ENCODE results near the gene PKP4. TPM values are rescaled to one million over a fixed set of nuclear protein-coding genes. Genes with fewer than 3 reads are reported as not detected.
"Not testable (repeated sequence)": the region's sequence is repeated elsewhere in the genome, so short reads cannot be mapped to it uniquely, and the experiment has no call there.

The PKP4 gene
- total RNA-seq, 1 donor from 2014 or later, result 62.9 TPM

DNA sequence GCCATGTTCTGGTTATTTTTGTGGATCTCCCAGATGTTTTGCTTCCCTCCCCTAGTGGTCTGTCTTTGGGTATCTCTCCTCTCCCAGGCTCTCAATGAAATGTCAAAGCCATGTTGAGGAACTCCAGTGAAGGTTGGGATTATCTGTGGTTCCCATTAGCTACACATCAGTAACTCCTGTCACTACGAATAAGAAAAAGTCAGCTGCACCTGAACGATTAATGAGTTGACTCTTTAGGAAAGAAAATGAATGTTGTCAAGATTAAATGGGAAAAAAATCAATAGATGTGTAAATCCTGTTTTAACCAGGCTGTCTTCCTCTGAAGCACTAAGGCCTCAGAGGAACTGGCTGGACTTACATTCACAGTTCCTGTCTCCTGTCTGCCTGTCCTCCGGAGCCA is 244.3 kb downstream of the PKP4 start:
- peaks cover 14% of the 10 kb centered on the region for H3K4me1 Mint-ChIP-seq (ENCODE audit: low read depth)
- peak overlapping the region; percentile 14 for H3K27ac Mint-ChIP-seq
- peaks cover 27% of the 10 kb centered on the region for H3K9me3 Mint-ChIP-seq (ENCODE audit: low read depth)
- H3K4me3 Mint-ChIP-seq (ENCODE audit: low read depth), result no peak overlapping the region
- TF ChIP-seq, protein P1, sequence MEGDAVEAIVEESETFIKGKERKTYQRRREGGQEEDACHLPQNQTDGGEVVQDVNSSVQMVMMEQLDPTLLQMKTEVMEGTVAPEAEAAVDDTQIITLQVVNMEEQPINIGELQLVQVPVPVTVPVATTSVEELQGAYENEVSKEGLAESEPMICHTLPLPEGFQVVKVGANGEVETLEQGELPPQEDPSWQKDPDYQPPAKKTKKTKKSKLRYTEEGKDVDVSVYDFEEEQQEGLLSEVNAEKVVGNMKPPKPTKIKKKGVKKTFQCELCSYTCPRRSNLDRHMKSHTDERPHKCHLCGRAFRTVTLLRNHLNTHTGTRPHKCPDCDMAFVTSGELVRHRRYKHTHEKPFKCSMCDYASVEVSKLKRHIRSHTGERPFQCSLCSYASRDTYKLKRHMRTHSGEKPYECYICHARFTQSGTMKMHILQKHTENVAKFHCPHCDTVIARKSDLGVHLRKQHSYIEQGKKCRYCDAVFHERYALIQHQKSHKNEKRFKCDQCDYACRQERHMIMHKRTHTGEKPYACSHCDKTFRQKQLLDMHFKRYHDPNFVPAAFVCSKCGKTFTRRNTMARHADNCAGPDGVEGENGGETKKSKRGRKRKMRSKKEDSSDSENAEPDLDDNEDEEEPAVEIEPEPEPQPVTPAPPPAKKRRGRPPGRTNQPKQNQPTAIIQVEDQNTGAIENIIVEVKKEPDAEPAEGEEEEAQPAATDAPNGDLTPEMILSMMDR (IDR thresholded peaks at IDR 0.05; ENCODE audit: unreplicated experiment), result no peak
- no peaks in the 10 kb centered on the region for H3K27me3 Mint-ChIP-seq
- H3K36me3 Mint-ChIP-seq (ENCODE audit: insufficient read depth), result peaks cover 8% of the 10 kb centered on the region
- DNase-seq (ENCODE audit: low spot score, unreplicated experiment), result no peak

DNA sequence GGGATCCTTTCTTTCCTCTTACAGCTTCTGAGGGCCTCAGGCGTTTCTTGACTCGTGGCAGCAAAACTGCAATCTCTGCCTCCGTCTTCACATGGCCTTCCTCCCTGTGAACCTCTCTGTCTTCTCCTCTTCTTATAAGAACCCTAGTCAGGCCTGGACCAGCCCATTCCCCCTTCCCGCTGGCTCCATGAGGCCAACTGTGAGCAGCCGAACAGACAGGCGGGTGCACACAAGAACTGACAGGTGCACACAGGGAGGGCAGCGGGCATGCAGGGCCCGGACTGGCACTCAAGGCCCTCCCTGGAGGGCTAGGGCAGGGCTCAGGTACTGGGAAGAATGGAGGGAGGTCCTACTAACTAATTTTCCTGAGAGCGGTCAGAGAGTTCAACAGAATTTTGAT is 246.0 kb downstream of the PKP4 start:
- peaks cover 14% of the 10 kb centered on the region for H3K9me3 Mint-ChIP-seq (ENCODE audit: low read depth)
- no peak overlapping the region for H3K27ac Mint-ChIP-seq
- no peak overlapping the region for H3K4me3 Mint-ChIP-seq (ENCODE audit: low read depth)
- H3K4me1 Mint-ChIP-seq (ENCODE audit: low read depth), result peaks cover 14% of the 10 kb centered on the region
- H3K36me3 Mint-ChIP-seq (ENCODE audit: insufficient read depth), result peaks cover 4% of the 10 kb centered on the region
- TF ChIP-seq, protein P1 (IDR thresholded peaks at IDR 0.05; ENCODE audit: unreplicated experiment), result no peak
- no peak for DNase-seq (ENCODE audit: low spot score, unreplicated experiment)
- H3K27me3 Mint-ChIP-seq, result no peaks in the 10 kb centered on the region

DNA sequence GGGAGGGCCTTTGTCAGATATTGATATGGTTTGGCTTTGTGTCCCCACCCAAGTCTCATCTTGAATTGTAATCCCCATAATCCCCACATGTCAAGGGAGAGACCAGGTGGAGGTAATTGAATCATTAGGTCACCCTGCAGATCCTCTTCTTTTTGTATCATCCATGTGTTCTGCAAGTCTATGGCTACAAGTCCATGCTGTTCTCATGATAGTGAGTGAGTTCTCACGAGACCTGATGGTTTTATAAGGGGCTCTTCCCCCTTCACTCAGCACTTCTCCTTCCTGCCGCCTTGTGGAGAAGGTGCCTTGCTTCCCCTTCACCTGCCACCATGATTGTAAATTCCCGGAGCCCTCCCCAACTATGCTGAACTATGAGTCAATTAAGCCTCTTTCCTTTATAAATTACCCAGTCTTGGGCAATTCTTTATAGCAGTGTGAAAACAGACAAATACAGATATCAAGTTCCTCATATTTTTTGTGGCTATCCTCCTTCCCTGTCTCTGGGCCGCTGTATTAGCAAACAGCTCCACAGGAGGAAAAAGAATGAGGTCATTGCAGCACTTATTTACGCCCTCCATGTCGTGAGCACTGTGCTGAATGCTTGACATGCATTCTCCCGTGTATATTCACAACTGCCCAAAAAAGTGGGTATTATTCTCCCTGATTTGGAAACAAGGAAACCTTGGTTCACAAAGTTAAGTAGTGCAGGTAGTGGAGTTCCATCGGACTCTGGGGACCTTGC is 248.1 kb downstream of the PKP4 start:
- not testable (repeated sequence) for H3K36me3 Mint-ChIP-seq (ENCODE audit: insufficient read depth); H3K4me3 Mint-ChIP-seq (ENCODE audit: low read depth); DNase-seq (ENCODE audit: low spot score, unreplicated experiment); H3K27ac Mint-ChIP-seq; H3K27me3 Mint-ChIP-seq
- Mint-ChIP-seq H3K4me1 (ENCODE audit: low read depth) (peaks cover 14% of the 10 kb centered on the region), H3K9me3 (ENCODE audit: low read depth) (peaks cover 13% of the 10 kb centered on the region)

DNA sequence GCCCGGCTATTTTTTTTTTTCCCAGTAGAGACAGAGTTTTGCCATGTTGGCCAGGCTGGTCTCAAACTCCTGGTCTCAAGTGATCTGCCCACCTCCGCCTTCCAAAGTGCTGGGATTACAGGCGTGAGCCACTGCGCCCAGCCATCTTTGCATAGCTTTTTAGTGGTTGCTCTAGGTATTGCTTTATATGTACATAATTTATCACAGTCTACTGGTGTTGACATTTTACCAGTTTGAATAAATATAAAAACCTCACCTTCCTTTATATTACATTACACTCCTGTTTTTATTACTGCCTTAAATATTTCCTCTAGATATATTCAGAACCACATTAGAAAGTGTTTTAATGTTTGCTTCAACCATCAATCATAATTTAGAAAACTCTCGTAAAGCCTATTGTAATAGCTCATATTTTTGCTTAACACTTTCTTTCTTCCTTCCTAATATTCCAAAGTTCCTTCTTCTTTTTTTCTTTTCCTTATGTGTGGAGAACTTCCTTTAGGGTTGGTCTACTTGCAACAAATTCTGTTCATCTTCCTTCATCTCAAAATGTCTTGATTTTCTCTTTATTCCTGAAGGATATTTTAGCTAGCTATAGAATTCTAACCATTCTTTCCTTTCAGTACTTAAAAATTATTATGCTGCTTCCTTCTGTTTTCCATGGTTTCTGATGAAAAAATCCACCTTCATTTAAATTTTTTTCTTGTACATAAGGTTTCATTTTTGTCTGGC is 256.2 kb downstream of the PKP4 start:
- Mint-ChIP-seq H3K9me3 (ENCODE audit: low read depth) (peaks cover 20% of the 10 kb centered on the region), H3K36me3 (ENCODE audit: insufficient read depth) (no peaks in the 10 kb centered on the region), H3K4me3 (ENCODE audit: low read depth) (no peak overlapping the region), H3K27me3 (no peaks in the 10 kb centered on the region), H3K4me1 (ENCODE audit: low read depth) (peaks cover 1% of the 10 kb centered on the region), H3K27ac (no peak overlapping the region)
- TF ChIP-seq, protein P1 (IDR thresholded peaks at IDR 0.05; ENCODE audit: unreplicated experiment), result no peak
- no peak for DNase-seq (ENCODE audit: low spot score, unreplicated experiment)

DNA sequence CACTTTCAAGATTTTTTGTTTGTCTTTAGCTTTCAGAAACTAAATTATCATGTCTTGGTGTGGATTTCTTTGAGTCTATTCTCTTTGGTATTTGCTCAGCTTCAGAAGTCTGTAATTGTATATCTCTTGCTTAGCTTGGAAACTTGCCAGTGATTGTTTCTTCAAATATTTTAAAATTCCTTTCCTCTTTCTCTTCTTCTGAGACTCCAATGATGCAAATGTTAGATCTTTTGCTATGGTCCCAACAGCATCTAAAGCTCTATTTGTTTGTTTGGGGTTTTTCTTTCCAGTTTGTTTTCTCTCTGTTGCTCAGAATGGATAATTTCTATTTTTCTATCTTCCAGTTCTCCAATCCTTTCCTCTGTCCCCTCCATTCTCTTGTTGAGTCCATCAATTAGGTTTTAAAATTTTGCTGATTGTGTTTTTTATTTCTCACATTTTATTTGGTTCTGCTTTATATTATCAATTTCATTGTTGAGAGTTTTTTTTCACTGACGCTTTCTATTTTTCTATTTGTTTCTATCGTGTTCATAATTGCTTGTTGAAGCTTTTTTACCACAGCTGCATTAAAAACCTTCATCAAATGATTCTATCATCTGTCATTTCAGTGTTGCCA is 256.9 kb downstream of the PKP4 start:
- no peak overlapping the region for H3K27ac Mint-ChIP-seq

More for the DNA sequence above, 256.9 kb downstream of the PKP4 start:
- DNase-seq (ENCODE audit: low spot score, unreplicated experiment), result no peak
- TF ChIP-seq, protein P1 (IDR thresholded peaks at IDR 0.05; ENCODE audit: unreplicated experiment), result no peak
- Mint-ChIP-seq H3K4me3 (ENCODE audit: low read depth) (no peak overlapping the region), H3K9me3 (ENCODE audit: low read depth) (peaks cover 20% of the 10 kb centered on the region), H3K36me3 (ENCODE audit: insufficient read depth) (no peaks in the 10 kb centered on the region), H3K4me1 (ENCODE audit: low read depth) (peaks cover 1% of the 10 kb centered on the region), H3K27me3 (no peaks in the 10 kb centered on the region)
